HG03039 (cell line): ENCODE measurements around the gene BCAN.
"Not testable (repeated sequence)": the region's sequence is repeated elsewhere in the genome, so short reads cannot be mapped to it uniquely, and the experiment has no call there.

Experiments used
- ATAC-seq: cut with Tn5 transposase; IDR thresholded peaks from one replicate; pipeline ENCODE4 v1.9.1; 2021; ENCODE audit warnings: mild to moderate bottlenecking, moderate library complexity; ENCODE audit not compliant: unreplicated experiment

BCAN gene, protein sequence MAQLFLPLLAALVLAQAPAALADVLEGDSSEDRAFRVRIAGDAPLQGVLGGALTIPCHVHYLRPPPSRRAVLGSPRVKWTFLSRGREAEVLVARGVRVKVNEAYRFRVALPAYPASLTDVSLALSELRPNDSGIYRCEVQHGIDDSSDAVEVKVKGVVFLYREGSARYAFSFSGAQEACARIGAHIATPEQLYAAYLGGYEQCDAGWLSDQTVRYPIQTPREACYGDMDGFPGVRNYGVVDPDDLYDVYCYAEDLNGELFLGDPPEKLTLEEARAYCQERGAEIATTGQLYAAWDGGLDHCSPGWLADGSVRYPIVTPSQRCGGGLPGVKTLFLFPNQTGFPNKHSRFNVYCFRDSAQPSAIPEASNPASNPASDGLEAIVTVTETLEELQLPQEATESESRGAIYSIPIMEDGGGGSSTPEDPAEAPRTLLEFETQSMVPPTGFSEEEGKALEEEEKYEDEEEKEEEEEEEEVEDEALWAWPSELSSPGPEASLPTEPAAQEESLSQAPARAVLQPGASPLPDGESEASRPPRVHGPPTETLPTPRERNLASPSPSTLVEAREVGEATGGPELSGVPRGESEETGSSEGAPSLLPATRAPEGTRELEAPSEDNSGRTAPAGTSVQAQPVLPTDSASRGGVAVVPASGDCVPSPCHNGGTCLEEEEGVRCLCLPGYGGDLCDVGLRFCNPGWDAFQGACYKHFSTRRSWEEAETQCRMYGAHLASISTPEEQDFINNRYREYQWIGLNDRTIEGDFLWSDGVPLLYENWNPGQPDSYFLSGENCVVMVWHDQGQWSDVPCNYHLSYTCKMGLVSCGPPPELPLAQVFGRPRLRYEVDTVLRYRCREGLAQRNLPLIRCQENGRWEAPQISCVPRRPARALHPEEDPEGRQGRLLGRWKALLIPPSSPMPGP

GRCh38 chr1:156641761-156642264 lies at the start of gene BCAN:
BCAN (plus strand) TSS chr1:156642117; CDS start chr1:156646055, 3,938 bp downstream.
- no peak for ATAC-seq

DNA sequence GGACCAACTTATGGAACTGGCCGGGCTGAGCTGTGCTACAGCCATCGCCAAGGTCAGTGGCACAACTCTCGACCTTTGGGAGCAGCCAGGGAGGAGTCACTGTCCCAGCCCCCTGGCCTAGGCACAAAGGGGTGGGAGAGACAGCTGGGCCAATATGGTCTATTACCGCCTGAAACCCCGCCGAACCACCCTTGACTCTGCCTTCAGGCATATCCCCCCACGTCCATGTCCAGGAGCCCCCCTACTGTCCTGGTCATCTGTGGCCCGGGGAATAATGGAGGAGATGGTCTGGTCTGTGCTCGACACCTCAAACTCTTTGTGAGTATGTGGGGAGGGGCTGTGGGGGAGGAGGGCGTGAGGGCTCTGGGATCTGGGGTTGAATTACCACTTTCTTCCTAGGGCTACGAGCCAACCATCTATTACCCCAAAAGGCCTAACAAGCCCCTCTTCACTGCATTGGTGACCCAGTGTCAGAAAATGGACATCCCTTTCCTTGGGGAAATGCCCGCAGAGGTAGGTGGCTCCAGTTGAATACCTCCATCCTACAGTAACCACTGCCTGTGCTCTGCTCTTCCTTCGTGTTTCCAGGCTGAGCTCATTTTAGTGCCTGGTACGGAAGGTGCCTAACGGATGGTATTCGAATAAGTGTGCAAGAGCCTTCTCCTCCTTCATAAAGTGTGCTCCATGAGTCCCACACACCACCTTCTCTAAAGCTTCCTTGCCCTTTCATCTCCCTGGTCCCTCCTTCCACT lies 49.6 kb upstream of the BCAN start:
- ATAC-seq: no peak

GRCh38 chr1:156592910-156593660 lies 48.8 kb upstream of the BCAN start:
- no peak for ATAC-seq

GRCh38 chr1:156593661-156593989 lies 48.3 kb upstream of the BCAN start:
- ATAC-seq: no peak

DNA sequence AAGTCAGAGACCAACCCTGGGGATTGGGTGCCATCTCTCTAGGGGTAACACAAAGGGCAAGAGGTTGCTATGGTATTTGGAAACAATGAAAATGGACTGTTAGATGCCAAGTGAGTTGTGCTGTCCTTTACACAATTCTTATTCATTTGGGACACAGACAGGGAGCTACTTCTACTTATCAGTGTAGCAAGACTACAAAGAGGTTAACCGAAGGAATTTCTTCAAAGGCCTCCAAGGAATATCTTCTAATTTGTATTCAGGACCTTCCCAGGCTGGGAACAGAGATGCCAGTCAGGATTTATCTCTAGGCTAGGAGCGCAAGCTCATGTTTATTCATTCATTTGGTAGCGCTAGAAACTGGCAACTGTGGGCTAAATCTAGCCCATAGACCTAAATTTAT lies 47.7 kb upstream of the BCAN start:
- no peak for ATAC-seq

DNA sequence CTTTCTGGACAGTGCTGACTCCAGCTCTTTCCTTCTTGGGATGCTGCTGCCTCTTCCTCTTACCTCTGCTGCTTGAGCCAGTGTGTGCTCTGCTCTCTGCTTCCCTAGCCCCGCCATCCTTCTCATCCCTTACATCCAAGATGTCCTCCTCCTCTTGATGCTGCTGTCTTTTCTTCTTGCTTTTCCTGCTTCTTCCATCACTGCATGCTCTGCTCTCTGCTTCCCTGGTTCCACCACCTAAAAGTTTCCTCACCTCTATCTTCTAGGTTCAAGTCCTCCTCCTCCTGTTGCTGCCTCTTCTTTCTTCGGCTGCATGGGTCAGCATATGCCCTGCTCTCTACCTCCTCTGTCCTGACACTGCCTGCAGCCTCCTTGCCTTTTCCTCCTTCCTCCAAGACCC lies 46.9 kb upstream of the BCAN start:
- no peak for ATAC-seq

GRCh38 chr1:156596426-156596825 lies 45.5 kb upstream of the BCAN start:
- no peak for ATAC-seq

GRCh38 chr1:156598125-156598524 lies 43.8 kb upstream of the BCAN start:
- no peak for ATAC-seq

DNA sequence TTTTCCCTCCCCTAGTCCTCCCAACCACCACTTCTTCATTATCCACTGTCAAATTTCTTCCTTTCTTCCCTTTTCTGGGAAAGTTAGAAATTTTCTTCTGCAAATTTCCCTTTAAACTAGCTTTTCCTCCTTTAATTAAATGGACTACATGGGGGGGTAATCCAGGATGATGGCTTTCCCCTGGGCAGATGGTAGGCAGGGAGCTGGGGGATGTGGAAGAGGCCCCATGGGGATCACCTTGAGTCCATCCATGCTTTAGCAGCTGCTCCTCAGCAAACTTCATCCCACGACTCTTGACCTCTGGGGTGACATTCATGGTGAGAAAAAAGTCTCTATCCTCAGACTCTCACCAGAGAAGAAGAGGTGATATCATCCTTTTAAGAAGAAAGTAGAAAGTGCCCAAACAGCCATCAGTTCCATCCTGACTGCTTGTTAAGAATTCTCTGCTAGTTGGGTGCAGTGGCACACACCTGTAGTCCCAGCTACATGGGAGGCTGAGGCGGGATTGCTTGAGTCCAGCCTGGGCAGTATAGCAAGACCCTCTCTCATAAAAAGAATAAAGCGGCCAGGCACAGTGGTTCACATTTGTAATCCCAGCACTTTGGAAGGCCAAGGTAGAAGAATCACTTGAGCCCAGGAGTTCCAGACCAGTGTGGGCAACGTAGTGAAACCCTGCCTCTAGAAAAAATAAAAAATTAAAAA lies 43.0 kb upstream of the BCAN start:
- ATAC-seq: no peak

- ATAC-seq: no peak
Observed at GRCh38 chr1:156599811-156600210, 42.1 kb upstream of the BCAN start.

DNA sequence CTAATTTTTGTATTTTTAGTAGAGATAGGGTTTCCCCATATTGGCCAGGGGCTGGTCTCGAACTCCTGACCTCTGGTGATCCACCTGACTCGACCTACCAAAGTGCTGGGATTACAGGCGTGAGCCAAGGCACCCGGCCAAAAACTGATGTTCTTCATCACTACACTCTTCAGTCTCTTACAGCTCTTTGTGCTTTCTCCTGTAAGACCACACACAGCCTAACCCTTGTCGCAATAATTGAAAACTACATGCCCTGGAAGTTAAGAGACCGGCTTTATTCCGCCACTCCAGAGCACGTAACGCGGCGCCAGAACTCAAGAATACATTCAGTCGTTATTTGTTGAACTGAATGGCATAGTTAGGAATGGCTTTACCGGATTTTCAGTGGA lies 41.2 kb upstream of the BCAN start:
- ATAC-seq: no peak

DNA sequence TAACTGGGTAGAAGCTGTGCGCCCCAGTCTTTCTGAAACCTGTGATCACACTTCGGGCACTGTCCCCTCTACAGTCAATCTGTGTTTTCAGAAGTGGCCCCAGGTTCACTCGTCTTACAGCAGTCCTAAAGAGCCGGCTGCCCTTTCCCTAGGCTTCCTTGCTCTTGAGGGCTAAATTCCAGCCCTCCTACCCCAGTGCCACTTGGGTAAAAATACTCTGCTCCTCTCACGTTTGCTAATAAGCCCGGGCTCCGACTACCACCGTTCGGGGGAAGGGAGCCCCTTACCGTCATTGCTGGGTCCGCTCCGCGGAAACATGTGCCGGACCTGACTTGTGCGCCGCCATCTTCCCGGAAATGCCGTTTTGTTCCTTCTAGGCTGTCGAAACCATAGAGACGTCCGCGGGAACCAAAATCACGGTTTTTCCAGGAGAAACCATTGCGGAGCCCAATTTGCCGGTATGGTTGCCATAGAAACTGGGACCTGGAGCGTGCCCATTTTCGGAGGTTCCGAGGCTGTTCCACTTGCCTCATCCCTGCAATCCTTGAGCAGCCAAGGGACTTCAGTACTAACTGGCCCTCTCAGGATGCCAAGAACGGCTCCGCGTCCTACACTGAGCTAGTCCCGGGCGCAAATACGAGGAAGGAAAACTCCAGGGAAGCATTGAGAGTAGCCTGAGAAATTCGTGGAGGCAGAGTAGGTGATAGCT lies 40.6 kb upstream of the BCAN start, which contains the start of gene GPATCH4:
TSS of gene GPATCH4 (minus strand) at position 358 of the 709 bp plus-strand sequence.
- no peak for ATAC-seq

GRCh38 chr1:156601892-156602291 lies 40.0 kb upstream of the BCAN start:
- ATAC-seq: no peak

- ATAC-seq: no peak
Observed at GRCh38 chr1:156602557-156602993, 39.3 kb upstream of the BCAN start.

GRCh38 chr1:156607344-156607743 lies 34.6 kb upstream of the BCAN start:
- ATAC-seq: not testable (repeated sequence)

DNA sequence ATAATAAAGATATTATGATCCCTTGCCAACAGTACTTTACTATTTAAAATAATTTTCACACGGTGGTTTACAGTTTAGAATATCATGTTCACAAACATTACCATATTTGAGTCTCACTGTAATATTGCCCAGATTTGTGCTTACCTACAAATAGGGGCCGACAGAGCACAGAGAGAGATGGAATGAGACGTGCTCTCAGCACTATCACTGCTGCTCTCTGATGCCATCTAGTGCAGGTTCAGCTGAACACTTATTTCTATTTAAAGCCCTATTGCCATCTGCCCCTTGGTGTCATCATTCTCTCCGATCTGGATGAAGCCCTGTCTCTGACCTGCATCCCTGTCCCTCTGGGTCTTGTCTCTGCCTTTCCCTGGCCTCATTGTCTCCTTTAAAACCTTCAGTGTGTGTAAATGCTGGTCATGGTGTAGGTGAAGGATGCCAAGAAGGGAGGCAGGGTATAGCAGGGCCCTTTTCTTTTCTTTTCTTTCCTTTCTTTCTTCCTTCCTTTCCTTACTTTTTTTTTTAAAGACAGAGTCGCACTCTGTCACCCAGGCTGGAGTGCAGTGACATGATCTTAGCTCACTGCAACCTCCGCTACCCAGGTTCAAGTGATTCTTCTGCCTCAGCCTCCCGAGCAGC lies 33.8 kb upstream of the BCAN start:
- ATAC-seq: no peak

- ATAC-seq: no peak
Observed at GRCh38 chr1:156608981-156609380, 32.9 kb upstream of the BCAN start.

- ATAC-seq: not testable (repeated sequence)
Observed at GRCh38 chr1:156610072-156610471, 31.8 kb upstream of the BCAN start.

- no peak for ATAC-seq
Observed at GRCh38 chr1:156612666-156613065, 29.3 kb upstream of the BCAN start.
